Measurements from ENCODE around the gene TEAD1. TPM values are rescaled to one million over a fixed set of nuclear protein-coding genes. Genes with fewer than 3 reads are reported as not detected.

The TEAD1 gene
- total RNA-seq, 4 donors from 2014 or later = 46.1 to 175 (median 126) TPM

DNA sequence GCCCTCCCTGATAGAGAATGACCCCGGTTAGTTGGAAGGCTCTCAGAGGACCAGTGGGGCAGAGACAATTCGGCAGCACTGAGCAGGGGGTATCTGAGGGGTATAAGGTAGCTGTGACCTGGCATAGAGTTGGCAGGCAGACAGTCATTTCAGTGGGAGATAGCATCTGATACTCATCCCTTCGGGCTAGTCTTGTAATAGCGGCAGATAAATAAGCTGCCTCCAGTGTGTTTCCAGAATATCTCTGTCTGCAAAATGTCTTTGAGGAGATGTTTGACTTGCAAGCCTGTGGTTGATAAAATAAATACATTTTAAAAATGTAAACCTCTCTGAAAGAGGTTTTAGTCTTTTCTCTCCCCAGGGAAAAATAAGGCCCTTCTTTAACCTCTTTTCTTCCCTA, 54.2 kb downstream of the TEAD1 start:
- in situ Hi-C loops (cut with MboI; ENCODE audit: low sequenced_read_pairs in 4 of 4) (no loop called here), intact Hi-C loops (cut with DNase I; ENCODE audit: low total_unique reads) (no loop called here)
- H3K27me3 ChIP-seq = no peaks in the 10 kb centered on the region
- H3K4me1 ChIP-seq = peaks cover 57 to 80% of the 10 kb centered on the region in 2 donors
- ATAC-seq (no peak), DNase-seq (no peak)
- peak overlapping the region in 2 of 4 donors; percentile 14 to 35 for H3K27ac ChIP-seq
- no peak for TF ChIP-seq POLR2A (IDR thresholded peaks at IDR 0.05)
- TF ChIP-seq, protein P1, sequence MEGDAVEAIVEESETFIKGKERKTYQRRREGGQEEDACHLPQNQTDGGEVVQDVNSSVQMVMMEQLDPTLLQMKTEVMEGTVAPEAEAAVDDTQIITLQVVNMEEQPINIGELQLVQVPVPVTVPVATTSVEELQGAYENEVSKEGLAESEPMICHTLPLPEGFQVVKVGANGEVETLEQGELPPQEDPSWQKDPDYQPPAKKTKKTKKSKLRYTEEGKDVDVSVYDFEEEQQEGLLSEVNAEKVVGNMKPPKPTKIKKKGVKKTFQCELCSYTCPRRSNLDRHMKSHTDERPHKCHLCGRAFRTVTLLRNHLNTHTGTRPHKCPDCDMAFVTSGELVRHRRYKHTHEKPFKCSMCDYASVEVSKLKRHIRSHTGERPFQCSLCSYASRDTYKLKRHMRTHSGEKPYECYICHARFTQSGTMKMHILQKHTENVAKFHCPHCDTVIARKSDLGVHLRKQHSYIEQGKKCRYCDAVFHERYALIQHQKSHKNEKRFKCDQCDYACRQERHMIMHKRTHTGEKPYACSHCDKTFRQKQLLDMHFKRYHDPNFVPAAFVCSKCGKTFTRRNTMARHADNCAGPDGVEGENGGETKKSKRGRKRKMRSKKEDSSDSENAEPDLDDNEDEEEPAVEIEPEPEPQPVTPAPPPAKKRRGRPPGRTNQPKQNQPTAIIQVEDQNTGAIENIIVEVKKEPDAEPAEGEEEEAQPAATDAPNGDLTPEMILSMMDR (IDR thresholded peaks at IDR 0.05 in 4 of 5, conservative IDR thresholded peaks at IDR 0.05 in 1 of 5) = no peak
- no peak overlapping the region for H3K4me3 ChIP-seq
- no peaks in the 10 kb centered on the region for H3K9me3 ChIP-seq
- H3K36me3 ChIP-seq = no peaks in the 10 kb centered on the region

DNA sequence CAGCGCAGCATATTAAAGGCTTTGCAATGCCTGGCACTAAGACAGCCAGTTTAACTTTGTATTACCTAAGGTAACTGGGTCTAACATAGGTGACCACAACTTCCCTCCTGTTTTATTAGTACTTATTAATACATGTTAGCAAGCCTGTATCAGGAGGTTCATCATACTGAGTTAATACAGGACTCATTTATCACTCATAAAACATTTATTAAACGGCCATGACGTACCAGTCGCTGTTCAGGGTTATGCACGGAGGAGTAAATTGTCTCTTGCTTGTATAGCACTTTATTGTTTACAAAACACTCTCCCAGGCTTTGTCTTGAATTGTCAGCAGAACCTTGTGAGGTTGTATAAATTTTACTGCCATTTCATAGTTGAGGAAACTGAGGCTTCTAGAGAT, 55.7 kb downstream of the TEAD1 start:
- H3K27ac ChIP-seq = peak overlapping the region in 1 of 4 donors; percentile 87
- peaks cover 46 to 67% of the 10 kb centered on the region in 2 donors for H3K4me1 ChIP-seq

DNA sequence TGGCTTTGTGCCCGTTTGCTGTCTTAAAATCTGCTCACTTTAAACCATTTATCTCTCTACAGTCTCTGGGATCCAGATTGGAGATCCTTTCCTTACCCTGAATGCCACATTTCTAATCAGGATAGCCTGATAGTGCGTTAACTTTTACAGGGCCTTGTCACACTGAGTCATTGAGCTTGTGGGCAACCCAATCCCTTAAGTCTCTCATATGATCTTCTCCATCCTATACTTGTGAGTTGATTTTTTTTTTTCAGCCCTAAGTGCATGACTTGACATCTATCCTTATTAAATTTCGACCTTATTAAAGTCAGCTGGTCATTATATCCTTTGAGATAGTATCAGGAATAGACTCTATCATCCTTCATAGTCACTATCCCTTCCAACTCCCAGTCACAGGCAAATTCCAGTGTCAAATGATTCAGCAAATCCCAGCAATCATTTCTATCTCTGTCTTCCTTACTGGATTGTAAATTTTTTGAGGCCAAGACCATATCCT, 57.7 kb downstream of the TEAD1 start:
- H3K27ac ChIP-seq = peak overlapping the region; percentile 73 to 87 (median 82)
- peaks cover 35 to 60% of the 10 kb centered on the region in 2 donors for H3K4me1 ChIP-seq
- ATAC-seq = peak; percentile 89 to 96
- no peak for DNase-seq
- no peak overlapping the region for H3K4me3 ChIP-seq
- in situ Hi-C loops (cut with MboI; ENCODE audit: low sequenced_read_pairs in 4 of 4) (no loop called here), intact Hi-C loops (cut with DNase I; ENCODE audit: low total_unique reads) (no loop called here)
- H3K9me3 ChIP-seq = no peaks in the 10 kb centered on the region
- no peaks in the 10 kb centered on the region for H3K27me3 ChIP-seq
- no peaks in the 10 kb centered on the region for H3K36me3 ChIP-seq
- TF ChIP-seq POLR2A (IDR thresholded peaks at IDR 0.05) = peak in 1 of 2 donors; percentile 74
- TF ChIP-seq, protein P1 (IDR thresholded peaks at IDR 0.05 in 4 of 5, conservative IDR thresholded peaks at IDR 0.05 in 1 of 5) = no peak

More for the DNA sequence above, 55.7 kb downstream of the TEAD1 start:
- Histone ChIP-seq H3K27me3 (no peaks in the 10 kb centered on the region), H3K36me3 (no peaks in the 10 kb centered on the region), H3K4me3 (no peak overlapping the region), H3K9me3 (no peaks in the 10 kb centered on the region)
- intact Hi-C loops (cut with DNase I; ENCODE audit: low total_unique reads) = no loop called here
- ATAC-seq = no peak
- in situ Hi-C loops (cut with MboI; ENCODE audit: low sequenced_read_pairs in 4 of 4) = no loop called here
- TF ChIP-seq, protein P1 (IDR thresholded peaks at IDR 0.05 in 4 of 5, conservative IDR thresholded peaks at IDR 0.05 in 1 of 5) = no peak
- no peak for TF ChIP-seq POLR2A (IDR thresholded peaks at IDR 0.05)
- DNase-seq = no peak

DNA sequence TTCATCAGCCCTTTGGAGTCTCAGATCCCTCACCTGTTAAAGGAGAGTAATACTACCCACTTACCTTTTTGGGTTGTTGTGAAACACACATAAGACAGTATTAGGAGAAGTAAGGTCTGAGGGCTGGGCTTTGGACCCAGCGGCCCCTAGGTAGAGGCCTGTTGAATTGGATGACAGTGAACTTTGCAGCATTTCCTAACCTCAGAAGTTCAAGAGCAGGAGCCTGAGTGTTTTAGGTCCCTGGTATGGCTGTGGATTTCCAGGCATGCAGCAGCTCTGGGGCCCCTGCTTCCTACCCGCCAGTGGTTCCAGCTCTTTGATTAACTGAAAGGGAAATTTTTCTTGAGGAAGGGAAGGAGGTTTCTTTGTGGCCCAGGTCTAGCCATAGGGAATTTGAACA, 58.9 kb downstream of the TEAD1 start:
- Histone ChIP-seq H3K27ac (peak overlapping the region; percentile 73 to 87 (median 82)), H3K9me3 (no peaks in the 10 kb centered on the region), H3K27me3 (no peaks in the 10 kb centered on the region), H3K36me3 (no peaks in the 10 kb centered on the region), H3K4me1 (peaks cover 30 to 58% of the 10 kb centered on the region in 2 donors), H3K4me3 (no peak overlapping the region)
- DNase-seq = no peak
- ATAC-seq = no peak
- in situ Hi-C loops (cut with MboI; ENCODE audit: low sequenced_read_pairs in 4 of 4) = no loop called here
- intact Hi-C loops (cut with DNase I; ENCODE audit: low total_unique reads) = no loop called here
- TF ChIP-seq, protein P1 (IDR thresholded peaks at IDR 0.05 in 4 of 5, conservative IDR thresholded peaks at IDR 0.05 in 1 of 5) = no peak
- no peak for TF ChIP-seq POLR2A (IDR thresholded peaks at IDR 0.05)

DNA sequence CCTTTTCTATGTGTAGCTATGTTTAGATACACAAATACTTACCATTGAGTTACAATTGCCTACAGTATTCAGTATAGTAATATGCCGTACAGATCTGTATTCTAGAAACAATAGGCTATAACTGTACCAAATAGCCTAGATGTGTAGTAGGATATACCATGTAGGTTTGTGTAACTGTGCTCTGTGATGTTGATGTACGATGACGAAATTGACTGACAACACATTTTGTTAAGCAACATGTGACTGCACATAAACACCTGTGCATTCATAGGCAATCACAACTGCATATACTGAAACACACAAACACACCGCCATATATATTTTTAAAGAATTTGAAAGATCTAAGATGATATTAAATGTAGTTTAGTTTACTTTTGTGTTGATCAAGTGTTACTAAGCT, 60.4 kb downstream of the TEAD1 start:
- intact Hi-C loops (cut with DNase I; ENCODE audit: low total_unique reads) = no loop called here
- H3K4me1 ChIP-seq = peaks cover 32 to 46% of the 10 kb centered on the region in 2 donors
- in situ Hi-C loops (cut with MboI; ENCODE audit: low sequenced_read_pairs in 4 of 4) = no loop called here
- peak overlapping the region; percentile 0 to 44 (median 24) for H3K27ac ChIP-seq
- TF ChIP-seq, protein P1 (IDR thresholded peaks at IDR 0.05 in 4 of 5, conservative IDR thresholded peaks at IDR 0.05 in 1 of 5) = no peak
- TF ChIP-seq POLR2A (IDR thresholded peaks at IDR 0.05) = no peak
- ATAC-seq (no peak), DNase-seq (no peak)
- H3K36me3 ChIP-seq = no peaks in the 10 kb centered on the region
- no peaks in the 10 kb centered on the region for H3K27me3 ChIP-seq
- H3K4me3 ChIP-seq = no peak overlapping the region
- no peaks in the 10 kb centered on the region for H3K9me3 ChIP-seq

Measured in gastrocnemius medialis (tissue), 4 donors.